Neural cell (in vitro differentiated cells): ENCODE results near the gene IL36B.

Source experiments
- EZH2 ChIP-seq: fragments of 200-600, 300-800 bp; shearing (Covaris generic), sonication (generic); IDR thresholded peaks from 2 replicates; pipeline ENCODE4 v1.6.1; 2014; ENCODE audit warnings: antibody characterized with exemption, low read length, borderline replicate concordance, mild to moderate bottlenecking; ENCODE audit not compliant: insufficient read depth, poor library complexity, severe bottlenecking
- MXI1 ChIP-seq: fragments of 450-650 bp; conservative IDR thresholded peaks from 2 replicates; pipeline ENCODE4 v1.6.1; 2014; ENCODE audit warnings: antibody characterized with exemption, mild to moderate bottlenecking; ENCODE audit not compliant: poor library complexity, severe bottlenecking
- POLR2AphosphoS5 ChIP-seq: IDR thresholded peaks from 2 replicates; pipeline ENCODE4 v1.6.1; 2012
- RAD21 ChIP-seq: fragments of 450-650 bp; conservative IDR thresholded peaks from 2 replicates; pipeline ENCODE4 v1.6.1; 2014; ENCODE audit warnings: antibody characterized with exemption, mild to moderate bottlenecking, moderate library complexity
- SMC3 ChIP-seq: fragments of 450-650 bp; conservative IDR thresholded peaks from 2 replicates; pipeline ENCODE4 v1.6.1; 2014; ENCODE audit warnings: antibody characterized with exemption, mild to moderate bottlenecking, moderate library complexity; ENCODE audit not compliant: poor library complexity
- TAF1 ChIP-seq: IDR thresholded peaks from 2 replicates; pipeline ENCODE4 v1.6.1; 2012; ENCODE audit warnings: low read depth
- TF ChIP-seq, protein P1 (sequence below): fragments of 450-650 bp; IDR thresholded peaks from 2 replicates; pipeline ENCODE4 v1.5.1; 2014; ENCODE audit warnings: antibody characterized with exemption, mild to moderate bottlenecking, moderate library complexity; ENCODE audit not compliant: poor library complexity, severe bottlenecking
- TF ChIP-seq, protein P2 (sequence below): IDR thresholded peaks from 2 replicates; pipeline ENCODE4 v1.6.1; 2012; ENCODE audit warnings: borderline replicate concordance

DNA sequence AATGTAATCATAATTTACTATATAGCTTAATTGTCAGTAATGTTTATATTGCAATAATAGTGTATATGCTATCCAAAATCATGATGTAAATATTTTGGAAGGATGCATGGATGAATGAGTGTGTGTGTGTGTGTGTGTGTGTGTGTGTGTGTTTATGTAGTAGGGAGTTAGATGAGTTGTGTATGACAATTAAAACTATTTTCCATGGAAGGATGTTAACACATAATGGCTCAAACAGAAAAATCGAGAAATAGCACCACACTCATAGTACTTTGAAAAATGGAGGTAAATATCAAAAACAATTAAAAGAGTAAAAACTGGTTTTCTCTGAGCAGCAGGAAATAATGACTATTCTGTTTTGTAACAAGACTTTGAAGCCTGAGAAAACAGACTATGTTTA, 55.5 kb downstream of the IL36B start:
- TF ChIP-seq EZH2 (no peak), POLR2AphosphoS5 (no peak), MXI1 (no peak), TAF1 (no peak), SMC3 (no peak), RAD21 (no peak)
- TF ChIP-seq, protein P1, sequence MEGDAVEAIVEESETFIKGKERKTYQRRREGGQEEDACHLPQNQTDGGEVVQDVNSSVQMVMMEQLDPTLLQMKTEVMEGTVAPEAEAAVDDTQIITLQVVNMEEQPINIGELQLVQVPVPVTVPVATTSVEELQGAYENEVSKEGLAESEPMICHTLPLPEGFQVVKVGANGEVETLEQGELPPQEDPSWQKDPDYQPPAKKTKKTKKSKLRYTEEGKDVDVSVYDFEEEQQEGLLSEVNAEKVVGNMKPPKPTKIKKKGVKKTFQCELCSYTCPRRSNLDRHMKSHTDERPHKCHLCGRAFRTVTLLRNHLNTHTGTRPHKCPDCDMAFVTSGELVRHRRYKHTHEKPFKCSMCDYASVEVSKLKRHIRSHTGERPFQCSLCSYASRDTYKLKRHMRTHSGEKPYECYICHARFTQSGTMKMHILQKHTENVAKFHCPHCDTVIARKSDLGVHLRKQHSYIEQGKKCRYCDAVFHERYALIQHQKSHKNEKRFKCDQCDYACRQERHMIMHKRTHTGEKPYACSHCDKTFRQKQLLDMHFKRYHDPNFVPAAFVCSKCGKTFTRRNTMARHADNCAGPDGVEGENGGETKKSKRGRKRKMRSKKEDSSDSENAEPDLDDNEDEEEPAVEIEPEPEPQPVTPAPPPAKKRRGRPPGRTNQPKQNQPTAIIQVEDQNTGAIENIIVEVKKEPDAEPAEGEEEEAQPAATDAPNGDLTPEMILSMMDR, result no peak
- TF ChIP-seq, protein P2, sequence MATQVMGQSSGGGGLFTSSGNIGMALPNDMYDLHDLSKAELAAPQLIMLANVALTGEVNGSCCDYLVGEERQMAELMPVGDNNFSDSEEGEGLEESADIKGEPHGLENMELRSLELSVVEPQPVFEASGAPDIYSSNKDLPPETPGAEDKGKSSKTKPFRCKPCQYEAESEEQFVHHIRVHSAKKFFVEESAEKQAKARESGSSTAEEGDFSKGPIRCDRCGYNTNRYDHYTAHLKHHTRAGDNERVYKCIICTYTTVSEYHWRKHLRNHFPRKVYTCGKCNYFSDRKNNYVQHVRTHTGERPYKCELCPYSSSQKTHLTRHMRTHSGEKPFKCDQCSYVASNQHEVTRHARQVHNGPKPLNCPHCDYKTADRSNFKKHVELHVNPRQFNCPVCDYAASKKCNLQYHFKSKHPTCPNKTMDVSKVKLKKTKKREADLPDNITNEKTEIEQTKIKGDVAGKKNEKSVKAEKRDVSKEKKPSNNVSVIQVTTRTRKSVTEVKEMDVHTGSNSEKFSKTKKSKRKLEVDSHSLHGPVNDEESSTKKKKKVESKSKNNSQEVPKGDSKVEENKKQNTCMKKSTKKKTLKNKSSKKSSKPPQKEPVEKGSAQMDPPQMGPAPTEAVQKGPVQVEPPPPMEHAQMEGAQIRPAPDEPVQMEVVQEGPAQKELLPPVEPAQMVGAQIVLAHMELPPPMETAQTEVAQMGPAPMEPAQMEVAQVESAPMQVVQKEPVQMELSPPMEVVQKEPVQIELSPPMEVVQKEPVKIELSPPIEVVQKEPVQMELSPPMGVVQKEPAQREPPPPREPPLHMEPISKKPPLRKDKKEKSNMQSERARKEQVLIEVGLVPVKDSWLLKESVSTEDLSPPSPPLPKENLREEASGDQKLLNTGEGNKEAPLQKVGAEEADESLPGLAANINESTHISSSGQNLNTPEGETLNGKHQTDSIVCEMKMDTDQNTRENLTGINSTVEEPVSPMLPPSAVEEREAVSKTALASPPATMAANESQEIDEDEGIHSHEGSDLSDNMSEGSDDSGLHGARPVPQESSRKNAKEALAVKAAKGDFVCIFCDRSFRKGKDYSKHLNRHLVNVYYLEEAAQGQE, result no peak
